ENCODE measurements around the gene SPSB3.
"Not testable (repeated sequence)": the region's sequence is repeated elsewhere in the genome, so short reads cannot be mapped to it uniquely, and the experiment has no call there.

The SPSB3 gene

DNA sequence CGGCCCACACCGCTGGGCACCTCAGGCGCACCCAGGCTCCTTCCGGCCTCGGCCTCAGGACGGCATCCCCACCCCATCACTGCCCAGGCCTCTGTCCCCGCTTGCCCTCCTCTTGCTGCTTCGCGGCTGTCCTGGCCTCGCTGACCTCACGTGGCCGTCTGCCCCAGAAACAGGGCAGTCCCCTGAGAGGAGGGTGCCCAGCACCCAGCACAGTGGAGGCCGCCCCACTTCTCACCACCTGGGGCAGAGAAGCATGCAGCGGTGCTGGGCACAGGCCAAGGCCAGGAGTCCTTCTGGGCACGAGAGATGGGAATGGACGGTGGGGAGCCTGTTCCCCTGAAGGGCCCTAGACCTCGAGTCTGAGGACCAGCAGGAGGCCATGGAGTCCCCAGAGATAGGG, 35.3 kb upstream of the SPSB3 start:
- DNase-seq: no peak
- in situ Hi-C loops (cut with MboI; ENCODE audit: low pct_unique_long_range_greater_than_20kb, low sequenced_read_pairs): no loop called here

DNA sequence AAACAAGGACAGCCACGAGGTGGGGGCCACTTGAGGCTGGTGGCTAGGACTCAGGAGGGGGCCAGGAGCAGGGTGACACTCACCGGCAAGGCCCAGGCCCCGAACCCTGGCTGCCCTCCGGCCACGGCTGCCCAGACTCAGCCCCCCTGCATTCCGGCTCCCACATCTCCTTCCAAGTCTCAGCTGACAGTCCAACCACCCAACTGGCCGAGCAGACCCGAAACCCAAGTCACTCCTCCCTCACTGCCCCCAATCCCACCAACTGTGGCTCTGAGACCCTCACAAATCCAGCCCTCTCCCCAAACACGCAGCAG, 34.9 kb upstream of the SPSB3 start:
- in situ Hi-C loops (cut with MboI; ENCODE audit: low pct_unique_long_range_greater_than_20kb, low sequenced_read_pairs): no loop called here
- DNase-seq: no peak

DNA sequence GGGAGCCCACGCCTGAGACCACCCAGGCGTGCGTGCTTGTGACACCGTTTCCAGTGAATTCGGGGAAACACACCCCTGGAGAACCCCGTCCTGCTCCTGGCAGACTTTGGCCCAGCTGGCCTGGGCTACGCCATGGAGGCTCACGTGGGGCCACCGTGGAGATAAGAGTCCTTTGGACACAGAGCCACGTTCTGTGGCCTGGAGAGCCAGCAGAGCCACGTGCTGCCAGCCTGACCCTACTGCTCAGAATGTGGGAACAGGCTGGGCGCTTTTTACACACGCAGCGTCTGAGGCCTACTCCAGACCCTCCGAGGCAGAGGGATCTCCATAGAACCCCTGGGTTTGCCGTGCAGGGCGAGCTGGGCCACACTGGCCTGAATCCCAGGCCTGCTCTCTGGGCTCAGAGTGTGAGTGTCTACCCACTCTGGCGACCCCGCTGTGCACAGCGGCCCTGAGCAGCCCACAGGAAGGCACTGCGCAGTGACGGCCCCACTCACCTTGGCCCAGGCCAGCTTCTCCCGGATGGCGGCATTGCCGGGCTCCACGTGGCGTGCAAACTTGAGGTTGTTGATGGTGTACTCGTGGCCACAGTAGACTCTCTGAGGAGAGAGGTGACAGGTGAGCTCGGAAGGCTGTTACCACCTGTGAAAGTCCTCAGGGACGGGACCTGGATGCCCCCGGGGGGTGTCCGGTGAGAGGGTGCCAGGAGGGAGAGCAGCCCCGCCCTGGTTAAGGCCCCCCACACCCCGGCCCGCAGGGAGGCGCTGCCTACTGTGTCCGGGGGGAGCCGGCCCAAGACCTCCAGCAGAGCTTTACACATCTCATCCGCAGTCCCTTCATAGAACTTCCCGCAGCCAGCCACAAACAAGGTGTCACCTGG, 34.3 kb upstream of the SPSB3 start:
- in situ Hi-C loops (cut with MboI; ENCODE audit: low pct_unique_long_range_greater_than_20kb, low sequenced_read_pairs): no loop called here
- DNase-seq: no peak

DNA sequence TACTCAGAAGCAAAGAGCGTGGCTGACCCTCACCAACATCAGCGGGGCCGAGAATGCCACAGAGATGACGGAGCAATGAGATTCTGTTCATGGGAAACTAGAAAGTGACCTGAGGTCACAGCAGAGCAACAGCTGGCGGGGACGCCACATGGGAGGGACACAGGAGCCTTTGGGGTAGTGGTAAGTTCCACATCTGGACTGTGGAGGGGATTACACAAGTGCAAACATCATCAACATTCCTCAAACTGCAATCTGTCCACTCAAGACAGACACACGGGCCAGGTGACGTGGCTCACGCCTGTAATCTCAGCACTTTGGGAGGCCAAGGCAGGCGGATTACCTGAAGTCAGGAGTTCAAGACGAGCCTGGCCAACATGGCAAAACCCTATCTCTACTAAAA, 33.1 kb upstream of the SPSB3 start:
- in situ Hi-C loops (cut with MboI; ENCODE audit: low pct_unique_long_range_greater_than_20kb, low sequenced_read_pairs): no loop called here
- DNase-seq: no peak

DNA sequence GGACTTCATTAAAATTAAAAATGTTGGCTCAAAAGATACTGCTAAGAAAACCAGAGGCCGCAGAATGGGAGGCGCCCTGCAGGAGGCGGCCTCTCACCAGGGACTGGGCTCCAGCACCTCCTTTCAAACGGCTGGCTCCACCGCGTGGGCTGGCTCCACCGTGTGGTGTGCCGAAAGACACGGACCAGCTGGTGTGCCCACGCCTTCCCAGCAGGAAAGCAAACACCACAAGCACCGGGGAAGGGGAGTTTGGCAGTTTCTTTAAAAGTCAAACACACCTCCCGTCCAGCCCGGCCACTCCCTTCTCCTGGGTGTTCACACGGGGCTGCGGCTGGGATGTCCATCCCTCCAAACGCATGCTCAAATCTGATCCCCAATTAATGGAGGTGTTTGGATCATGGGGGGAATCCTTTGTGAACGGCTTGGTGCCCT, 30.4 kb upstream of the SPSB3 start:
- DNase-seq: peak; percentile 72
- in situ Hi-C loops (cut with MboI; ENCODE audit: low pct_unique_long_range_greater_than_20kb, low sequenced_read_pairs): no loop called here

DNA sequence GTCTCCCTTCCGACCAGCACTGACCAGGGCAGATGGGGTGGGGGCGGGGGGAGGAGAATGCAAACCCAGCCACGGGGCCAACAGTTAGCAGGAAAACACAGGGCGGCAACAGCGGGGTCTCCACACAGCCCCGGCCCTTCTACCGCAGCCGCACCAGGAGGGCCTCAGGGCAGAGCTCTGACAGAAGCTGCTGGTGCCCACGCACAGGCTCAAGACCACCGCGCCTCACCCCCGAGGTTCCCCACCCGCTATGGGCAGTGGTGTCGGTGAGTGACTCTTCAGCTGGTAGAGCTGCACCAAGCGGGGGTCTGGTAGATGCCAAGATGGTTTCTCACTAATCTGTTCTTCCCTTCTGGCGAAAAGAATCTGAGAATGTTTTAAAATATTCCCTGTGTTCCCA, 28.2 kb upstream of the SPSB3 start:
- no peak for DNase-seq

DNA sequence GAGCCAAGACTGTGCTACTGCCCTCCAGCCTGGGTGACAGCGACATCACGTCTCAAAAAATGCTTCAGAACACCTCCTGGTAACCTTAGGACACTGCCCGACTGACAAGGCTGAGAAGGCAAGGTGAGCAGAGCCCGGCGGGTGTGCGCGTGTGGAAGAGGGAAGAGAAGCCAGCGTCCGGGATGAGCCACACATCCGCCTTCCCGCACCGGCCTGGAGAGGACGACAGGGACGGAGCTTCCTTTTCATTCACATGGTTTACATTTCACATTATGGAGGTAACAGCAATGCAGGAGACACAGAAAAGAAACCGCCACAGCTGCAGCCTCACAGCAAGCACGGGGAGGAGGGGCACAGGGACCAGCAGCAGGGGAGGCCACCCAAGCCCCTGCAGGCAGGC, 27.7 kb upstream of the SPSB3 start:
- DNase-seq: no peak
- in situ Hi-C loops (cut with MboI; ENCODE audit: low pct_unique_long_range_greater_than_20kb, low sequenced_read_pairs): no loop called here

More for the DNA sequence above, 28.2 kb upstream of the SPSB3 start:
- in situ Hi-C loops (cut with MboI; ENCODE audit: low pct_unique_long_range_greater_than_20kb, low sequenced_read_pairs): no loop called here

DNA sequence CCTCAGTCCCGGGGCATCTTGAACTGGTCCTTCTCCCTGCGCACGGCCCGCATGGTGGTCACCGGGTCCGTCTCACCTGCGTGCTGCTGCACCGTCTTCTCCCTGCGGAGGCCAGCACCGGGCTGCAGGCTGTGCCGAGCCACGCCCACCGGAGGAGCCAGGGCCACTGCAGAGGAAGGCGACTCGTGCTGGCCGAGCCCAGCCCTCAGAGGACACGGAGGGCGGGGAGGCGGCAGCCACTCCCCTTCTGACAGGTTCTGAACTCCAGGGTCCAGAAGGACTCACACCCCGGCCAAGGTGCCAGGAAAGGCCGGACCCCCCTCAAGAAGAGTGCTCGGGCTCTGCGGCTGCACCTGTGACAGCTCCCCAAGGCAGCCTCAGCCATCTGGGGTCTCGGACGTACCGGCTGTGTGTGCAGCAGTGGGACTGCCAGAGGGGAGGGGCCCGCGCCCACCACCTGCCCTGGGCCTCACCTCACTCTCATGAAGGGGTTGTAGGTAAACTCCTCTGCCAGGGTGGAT, 27.0 kb upstream of the SPSB3 start:
- DNase-seq: no peak

DNA sequence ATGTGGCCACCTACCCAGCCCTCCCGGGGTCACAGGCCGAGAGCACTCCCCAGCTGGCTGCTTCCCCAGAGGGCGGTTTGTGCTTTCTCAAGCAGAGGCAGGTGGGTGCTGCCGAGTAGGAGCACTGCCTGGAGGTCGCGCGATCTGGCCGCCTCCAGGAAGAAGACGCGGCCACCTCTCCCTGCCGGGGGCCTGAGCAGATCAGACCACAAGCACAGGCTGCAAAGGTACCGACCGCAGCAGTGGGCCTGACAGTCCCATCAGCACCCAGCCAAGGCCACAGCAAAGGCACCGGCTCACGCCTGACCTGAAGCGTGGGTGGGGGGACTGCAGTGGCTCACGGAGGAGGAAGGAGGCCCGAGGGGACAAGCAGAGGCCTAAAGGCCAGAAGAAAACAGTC, 26.3 kb upstream of the SPSB3 start:
- in situ Hi-C loops (cut with MboI; ENCODE audit: low pct_unique_long_range_greater_than_20kb, low sequenced_read_pairs): no loop called here
- no peak for DNase-seq

More for the DNA sequence above, 27.0 kb upstream of the SPSB3 start:
- in situ Hi-C loops (cut with MboI; ENCODE audit: low pct_unique_long_range_greater_than_20kb, low sequenced_read_pairs): no loop called here

DNA sequence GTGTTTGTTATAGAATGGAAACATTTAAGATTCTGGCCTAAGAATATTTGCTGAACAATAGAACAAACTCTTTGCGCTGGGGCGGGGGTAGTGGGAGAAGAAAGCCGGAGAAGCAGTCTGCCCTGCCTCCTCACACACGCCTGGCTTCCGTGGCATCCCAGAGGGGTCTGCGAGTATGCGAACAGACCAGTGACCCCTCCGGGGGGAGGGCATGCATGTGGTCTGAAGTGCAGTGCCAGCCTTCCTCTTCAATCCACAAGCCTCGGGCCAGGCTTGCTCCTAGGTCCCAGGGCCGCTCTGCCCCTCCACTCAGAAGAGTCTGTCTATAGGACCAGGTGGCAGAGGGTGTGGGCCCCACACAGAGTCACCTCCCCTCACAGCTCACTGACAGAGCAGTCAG, 25.3 kb upstream of the SPSB3 start:
- in situ Hi-C loops (cut with MboI; ENCODE audit: low pct_unique_long_range_greater_than_20kb, low sequenced_read_pairs): no loop called here
- no peak for DNase-seq

DNA sequence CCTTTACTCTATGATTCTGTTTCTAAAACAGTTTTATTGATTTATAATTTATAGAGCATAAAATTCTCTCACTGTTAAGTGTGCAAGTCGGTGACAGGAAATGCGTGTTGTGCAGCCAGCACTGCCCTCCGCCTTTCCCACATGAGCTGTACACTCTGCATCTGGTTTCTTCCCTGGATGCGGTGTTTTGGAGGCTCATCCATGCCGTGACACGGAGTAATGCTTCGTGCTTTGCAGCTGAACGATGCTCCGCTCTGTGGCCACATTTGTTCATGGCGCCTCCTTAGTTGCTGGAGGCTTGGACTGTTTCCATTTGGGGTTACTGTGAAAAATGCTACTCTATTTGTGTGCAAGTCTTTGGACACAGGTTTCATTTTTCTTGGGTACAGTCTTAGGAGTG, 18.3 kb upstream of the SPSB3 start:
- DNase-seq: no peak
- in situ Hi-C loops (cut with MboI; ENCODE audit: low pct_unique_long_range_greater_than_20kb, low sequenced_read_pairs): no loop called here

DNA sequence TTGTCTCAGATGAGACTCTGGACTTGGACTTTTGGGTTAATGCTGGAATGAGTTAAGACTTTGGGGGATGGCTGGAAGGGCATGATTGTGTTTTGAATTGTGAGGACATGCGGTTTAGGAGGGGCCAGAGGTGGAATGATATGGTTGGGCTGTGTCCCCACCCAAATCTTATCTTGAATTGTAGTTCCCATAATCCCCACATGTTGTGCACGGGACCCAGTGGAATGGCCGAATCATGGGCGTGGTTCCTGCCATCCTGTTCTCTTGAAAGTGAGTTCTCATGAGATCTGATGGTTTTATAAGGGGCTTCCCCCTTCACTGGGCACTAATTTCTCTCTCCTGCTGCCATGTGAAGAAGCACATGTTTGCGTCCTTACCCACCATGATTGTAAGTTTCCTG, 16.9 kb upstream of the SPSB3 start:
- in situ Hi-C loops (cut with MboI; ENCODE audit: low pct_unique_long_range_greater_than_20kb, low sequenced_read_pairs): not testable (repeated sequence)

DNA sequence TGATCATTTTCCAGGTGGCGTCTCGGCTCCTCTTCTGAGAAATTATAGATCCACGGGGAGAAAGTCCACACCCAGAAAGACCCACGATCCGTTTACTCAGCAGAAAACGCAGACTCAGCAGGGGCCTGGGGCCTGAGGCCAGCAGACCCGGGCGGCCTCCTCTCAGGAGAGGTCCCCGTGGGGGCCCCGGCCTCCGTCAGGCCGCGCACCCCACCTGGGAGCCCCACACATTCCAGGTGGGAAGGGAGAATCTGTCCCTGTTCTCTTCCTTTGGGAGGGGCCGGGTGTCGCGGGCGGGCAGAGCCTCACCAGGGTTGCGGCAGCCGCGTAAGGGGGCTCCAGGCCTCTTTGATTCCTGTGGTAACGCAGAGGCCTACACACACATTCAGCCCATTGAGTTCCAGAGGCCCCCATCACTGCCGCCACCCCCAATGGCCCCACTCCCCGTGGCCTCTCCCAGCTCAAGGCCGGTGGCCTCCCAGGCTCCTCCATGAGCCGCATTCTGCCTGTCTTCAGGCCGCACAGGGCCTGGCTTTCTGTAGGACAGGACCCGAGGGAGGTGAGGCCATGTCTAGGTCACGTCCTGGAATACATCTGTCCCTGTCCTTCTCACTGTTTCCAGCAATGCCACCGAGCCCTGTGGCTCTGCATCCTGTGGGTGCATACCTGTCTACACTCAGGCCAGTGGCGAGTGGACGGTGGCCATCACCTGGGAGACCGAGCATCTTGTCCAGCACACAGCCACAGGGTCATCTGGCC, 12.7 kb upstream of the SPSB3 start:
- no peak for DNase-seq
- in situ Hi-C loops (cut with MboI; ENCODE audit: low pct_unique_long_range_greater_than_20kb, low sequenced_read_pairs): no loop called here

More for the DNA sequence above, 16.9 kb upstream of the SPSB3 start:
- not testable (repeated sequence) for DNase-seq

DNA sequence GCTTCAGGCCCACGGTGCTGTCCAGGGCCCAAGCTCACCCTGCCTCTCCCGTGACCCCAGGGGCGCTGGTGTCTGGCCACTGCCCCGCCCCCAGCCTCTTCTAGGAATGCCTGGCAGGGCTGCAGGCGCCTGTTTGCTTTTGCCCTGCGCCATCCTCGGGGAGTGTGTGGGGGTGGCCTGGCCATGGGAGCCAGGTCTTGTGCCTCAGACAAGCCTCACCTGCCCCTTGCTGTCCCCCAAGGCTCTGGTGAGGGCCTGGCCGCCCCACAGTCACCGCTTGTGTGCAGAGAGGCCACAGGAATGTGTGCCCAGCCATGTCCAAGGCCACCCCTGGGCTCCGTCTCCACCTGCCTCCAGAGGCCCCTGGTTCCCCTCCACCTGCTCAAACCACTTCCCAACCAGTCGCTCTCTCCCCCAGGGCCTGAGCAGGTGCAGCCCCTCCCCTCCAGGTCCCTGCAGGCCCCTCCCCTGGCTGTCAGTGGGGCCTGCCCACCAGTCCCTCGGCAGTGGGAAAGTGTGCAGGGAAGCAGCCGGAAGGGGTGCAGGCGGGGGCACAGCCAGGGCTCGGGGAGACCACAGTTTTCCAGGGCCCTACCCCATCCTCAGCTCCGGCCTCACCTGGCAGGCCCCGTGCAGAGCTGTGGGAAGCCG, 12.0 kb upstream of the SPSB3 start:
- in situ Hi-C loops (cut with MboI; ENCODE audit: low pct_unique_long_range_greater_than_20kb, low sequenced_read_pairs): no loop called here
- DNase-seq: no peak

DNA sequence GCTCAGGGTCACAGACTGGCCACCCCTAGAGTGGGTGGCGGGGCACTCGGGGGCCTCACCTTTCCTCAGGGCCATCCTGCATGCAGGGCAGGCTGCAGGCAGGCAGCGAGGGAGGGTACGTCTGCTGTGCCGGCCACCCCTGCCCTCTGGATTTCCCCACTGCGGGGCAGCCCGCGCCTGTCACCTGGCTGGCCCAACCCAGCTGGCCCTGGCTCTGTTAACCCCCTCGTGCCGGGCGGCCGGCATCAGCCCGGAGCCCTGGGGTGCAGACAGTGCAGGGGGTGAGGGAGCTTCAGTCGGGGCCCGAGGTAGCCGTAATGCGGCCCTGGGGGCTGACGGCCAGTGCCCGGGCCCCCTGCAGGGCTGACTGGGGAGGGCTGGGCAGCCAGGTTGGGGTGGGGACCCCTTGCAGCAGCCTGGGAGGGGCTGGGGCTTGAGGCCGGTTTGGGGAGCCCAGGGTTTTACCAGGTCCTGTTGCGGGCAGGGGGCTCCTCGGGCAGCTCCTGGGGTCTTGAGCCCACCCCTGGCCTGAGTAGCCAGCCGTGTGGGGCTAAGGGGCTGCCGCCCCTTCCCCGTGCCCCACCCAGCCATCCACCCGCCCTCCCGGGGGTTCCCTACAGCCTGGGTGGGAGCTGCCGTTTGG, 11.3 kb upstream of the SPSB3 start, which contains the start of gene IGFALS:
Gene IGFALS, minus strand, starts transcription at position 128 of the 643 bp plus-strand sequence. Its CDS starts 53 bp downstream, at position 75.
- in situ Hi-C loops (cut with MboI; ENCODE audit: low pct_unique_long_range_greater_than_20kb, low sequenced_read_pairs): no loop called here
- DNase-seq: no peak

DNA sequence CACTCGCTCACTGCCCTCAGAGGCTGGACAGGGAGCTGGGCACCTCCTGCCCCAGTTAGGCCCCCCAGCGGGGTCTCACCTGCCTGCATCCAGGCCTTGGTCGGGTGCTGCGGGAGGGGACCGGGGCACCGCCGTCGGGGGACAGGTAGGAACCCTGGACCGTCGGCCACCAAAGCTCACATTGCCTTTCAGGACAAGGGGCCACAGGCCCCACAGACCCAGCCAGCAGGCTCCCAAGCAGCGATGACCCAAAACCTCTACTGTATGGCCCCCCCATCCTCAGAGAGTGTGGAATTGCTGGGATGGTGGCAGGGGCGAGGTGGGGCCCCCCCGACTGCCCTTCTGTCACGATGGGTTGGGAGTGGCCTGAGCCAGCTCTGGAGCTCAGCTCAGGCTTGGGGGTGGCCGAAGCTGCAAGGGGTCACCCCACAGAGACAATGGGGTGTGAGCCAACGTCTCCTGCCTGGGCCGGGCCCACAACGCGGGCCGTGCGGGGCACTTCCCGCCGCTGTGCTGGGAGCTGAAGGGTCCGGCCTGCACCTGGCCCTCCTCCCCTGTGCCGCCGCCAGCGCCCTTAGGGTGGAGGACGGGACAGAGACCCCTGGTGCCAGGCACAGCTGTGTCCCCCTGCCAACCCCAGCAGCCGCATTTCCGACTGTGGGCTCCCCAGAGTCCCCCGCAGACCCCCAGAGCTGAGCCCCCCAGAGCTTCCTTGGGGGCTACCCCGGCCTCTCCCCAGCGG, 10.6 kb upstream of the SPSB3 start:
- in situ Hi-C loops (cut with MboI; ENCODE audit: low pct_unique_long_range_greater_than_20kb, low sequenced_read_pairs): no loop called here
- DNase-seq: no peak

DNA sequence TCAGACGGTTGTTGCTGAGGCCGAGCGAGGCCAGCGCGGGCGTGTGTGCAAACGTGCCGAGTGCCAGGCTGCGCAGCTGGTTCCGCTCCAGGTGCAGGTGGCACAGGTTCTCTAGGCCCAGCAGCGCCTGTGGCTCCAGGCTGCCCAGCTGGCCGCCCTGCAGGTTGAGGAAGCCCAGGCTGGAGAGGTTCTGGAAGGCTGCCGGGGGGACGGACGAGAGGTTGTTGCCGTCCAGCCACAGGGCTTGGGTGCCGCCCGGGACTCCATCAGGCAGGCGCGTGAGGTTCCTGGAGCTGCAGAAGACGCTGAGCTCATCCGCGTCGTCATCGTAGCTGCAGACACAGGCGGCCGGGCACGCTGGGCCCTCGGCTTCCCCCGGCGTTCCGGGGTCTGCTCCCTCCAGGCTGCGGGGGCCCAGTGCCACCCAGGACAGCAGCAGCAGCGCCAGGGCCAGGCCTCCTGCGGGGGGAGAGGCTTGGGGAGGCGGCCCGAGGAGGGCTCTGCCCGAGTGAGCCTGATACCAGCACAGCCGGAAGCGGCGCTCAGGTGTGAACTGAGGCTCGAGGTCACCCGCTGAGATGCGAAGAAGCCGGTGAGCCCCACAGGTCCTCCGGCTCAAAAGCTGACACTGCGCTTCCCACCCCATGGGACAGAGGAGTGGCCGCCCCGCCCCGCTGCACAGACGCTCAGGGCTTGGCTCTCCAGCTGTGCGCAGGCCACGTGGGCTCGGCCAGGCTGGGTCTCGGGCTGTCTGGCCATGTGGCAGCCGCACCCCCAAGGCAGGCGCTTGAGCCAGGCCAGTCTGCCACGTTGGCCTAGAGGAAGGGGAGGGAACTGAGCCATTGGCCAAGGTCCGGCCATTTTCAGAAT, 9.8 kb upstream of the SPSB3 start:
- no peak for DNase-seq
- in situ Hi-C loops (cut with MboI; ENCODE audit: low pct_unique_long_range_greater_than_20kb, low sequenced_read_pairs): no loop called here
